GM12878 (cell line): ENCODE results near the gene CCND2. TPM values are rescaled to one million over a fixed set of nuclear protein-coding genes. Genes with fewer than 3 reads are reported as not detected.

Experiments
- ATF7 ChIP-seq: fragments of 450-650 bp; IDR thresholded peaks from 2 replicates; pipeline ENCODE4 v1.6.1; 2016; ENCODE audit warnings: low read depth, mild to moderate bottlenecking
- BRCA1 ChIP-seq: IDR thresholded peaks from 2 replicates; pipeline ENCODE4 v1.6.1; 2011; ENCODE audit warnings: low read depth, low read length, improper control_type of control experiment
- CEBPZ ChIP-seq: fragments of 150-350 bp; IDR thresholded peaks from 2 replicates; pipeline ENCODE4 v1.6.1; 2016; ENCODE audit warnings: low read depth, low read length
- ELK1 ChIP-seq: IDR thresholded peaks from 2 replicates; pipeline ENCODE4 v1.6.1; 2012; ENCODE audit warnings: low read depth, low read length, improper control_type of control experiment
- EZH2 ChIP-seq: IDR thresholded peaks from 2 replicates; pipeline ENCODE4 v1.6.1; 2012; ENCODE audit warnings: low read depth, mild to moderate bottlenecking, control low read depth, inconsistent platforms, low read length, borderline replicate concordance; ENCODE audit not compliant: control insufficient read depth
- NBN ChIP-seq: fragments of 450-650 bp; IDR thresholded peaks from 2 replicates; pipeline ENCODE4 v1.6.1; 2016
- SUZ12 ChIP-seq: fragments of 200-600 bp; sonication (generic); IDR thresholded peaks from one replicate; pipeline ENCODE4 v1.6.1; 2018; ENCODE audit warnings: antibody characterized with exemption, mild to moderate bottlenecking; ENCODE audit not compliant: unreplicated experiment
- YY1 ChIP-seq: IDR thresholded peaks from 2 replicates; pipeline ENCODE4 v1.6.1; 2011; ENCODE audit warnings: low read depth, mild to moderate bottlenecking, low read length
- polyA plus RNA-seq, 11 experiments: library from polyadenylated mRNA; depleted of rRNA in 4 of 11; unstranded in 6 of 11; stranded (reverse) in 5 of 11; fragments of >200 nt; fragmentation: Nextera tagmentation in 4 of 11; fragmentation: Illumina TruSeq in 1 of 11; extraction: Ambion mirVana in 4 of 11; extraction: Trizol in 1 of 11; gene quantifications; 1 replicate in 1 of 11; 2 replicates in 10 of 11; pipeline versions ENCODE4 v1.2.1 to v1.2.3, GENCODE V29; 2011 to 2016; ENCODE audit warnings: inconsistent platforms in 2 of 11, missing spikeins in 2 of 11, low read depth in 1 of 11
- total RNA-seq, 4 experiments: library from RNA; depleted of rRNA in 3 of 4; stranded (reverse); fragments of >200 nt in 3 of 4; fragmentation: Illumina TruSeq in 1 of 4; extraction: Trizol in 1 of 4; gene quantifications; 2 replicates each; pipeline versions ENCODE4 v1.2.1 to v1.2.3, GENCODE V29; 2013 to 2021
- TF ChIP-seq, protein P1 (sequence below): fragments of 450-650 bp; IDR thresholded peaks from 2 replicates; pipeline ENCODE4 v1.6.1; 2017; ENCODE audit warnings: mild to moderate bottlenecking, low read depth, inconsistent platforms; ENCODE audit not compliant: poor library complexity, severe bottlenecking

The CCND2 gene
- total and polyA plus RNA-seq, 10 of the 15 experiments (the other 5 are each of a cell fraction or from before 2014, with no cell fraction given): 30.1 to 263 (median 152) TPM

DNA sequence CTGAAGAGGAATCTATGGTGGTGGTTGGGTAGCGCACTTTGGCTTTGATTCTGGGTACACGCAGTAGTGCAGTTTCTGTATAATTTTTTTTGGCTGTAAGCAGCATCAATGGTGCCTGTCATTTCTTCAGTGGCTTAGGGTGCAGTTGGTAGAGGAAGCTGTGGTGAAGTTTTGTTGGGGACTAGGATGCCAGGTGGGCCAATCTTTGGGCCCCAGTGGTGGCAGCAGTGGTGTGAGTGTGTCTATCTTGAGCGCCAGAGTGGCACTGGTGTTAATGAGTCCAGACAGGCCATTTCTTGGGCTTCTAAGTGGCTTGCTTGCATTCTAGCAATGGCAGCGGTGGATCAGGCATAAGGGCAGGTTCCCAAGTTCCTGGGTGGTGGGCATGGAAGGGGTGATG is 33.8 kb upstream of the CCND2 start (continued):
- TF ChIP-seq NBN (no peak), EZH2 (no peak), CEBPZ (no peak), YY1 (no peak), SUZ12 (no peak), BRCA1 (no peak), ATF7 (no peak), ELK1 (no peak)
- TF ChIP-seq, protein P1, sequence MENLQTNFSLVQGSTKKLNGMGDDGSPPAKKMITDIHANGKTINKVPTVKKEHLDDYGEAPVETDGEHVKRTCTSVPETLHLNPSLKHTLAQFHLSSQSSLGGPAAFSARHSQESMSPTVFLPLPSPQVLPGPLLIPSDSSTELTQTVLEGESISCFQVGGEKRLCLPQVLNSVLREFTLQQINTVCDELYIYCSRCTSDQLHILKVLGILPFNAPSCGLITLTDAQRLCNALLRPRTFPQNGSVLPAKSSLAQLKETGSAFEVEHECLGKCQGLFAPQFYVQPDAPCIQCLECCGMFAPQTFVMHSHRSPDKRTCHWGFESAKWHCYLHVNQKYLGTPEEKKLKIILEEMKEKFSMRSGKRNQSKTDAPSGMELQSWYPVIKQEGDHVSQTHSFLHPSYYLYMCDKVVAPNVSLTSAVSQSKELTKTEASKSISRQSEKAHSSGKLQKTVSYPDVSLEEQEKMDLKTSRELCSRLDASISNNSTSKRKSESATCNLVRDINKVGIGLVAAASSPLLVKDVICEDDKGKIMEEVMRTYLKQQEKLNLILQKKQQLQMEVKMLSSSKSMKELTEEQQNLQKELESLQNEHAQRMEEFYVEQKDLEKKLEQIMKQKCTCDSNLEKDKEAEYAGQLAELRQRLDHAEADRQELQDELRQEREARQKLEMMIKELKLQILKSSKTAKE: no peak
